Smooth muscle cell (in vitro differentiated cells): ENCODE results near the gene DNAJC25. TPM values are rescaled to one million over a fixed set of nuclear protein-coding genes. Genes with fewer than 3 reads are reported as not detected.
"Not testable (repeated sequence)": the region's sequence is repeated elsewhere in the genome, so short reads cannot be mapped to it uniquely, and the experiment has no call there.

Experiments
- DNase-seq: peaks from one replicate; lab custom pipeline; 2025; ENCODE audit not compliant: unreplicated experiment; lab: John Stamatoyannopoulos, UW
- H2AFZ ChIP-seq: fragments of 200-600 bp; sonication (generic); 2 replicates; pipeline ENCODE4 v1.6.0; 2016; ENCODE audit warnings: antibody characterized with exemption, low read depth, mild to moderate bottlenecking
- H3F3A ChIP-seq: fragments of 200-600 bp; sonication (generic); 2 replicates; pipeline ENCODE4 v1.6.0; 2017; ENCODE audit warnings: antibody characterized with exemption, low read depth
- H3K27ac ChIP-seq: fragments of 200-600 bp; sonication (generic); 2 replicates; pipeline ENCODE4 v1.5.1; 2016; ENCODE audit warnings: low read depth, mild to moderate bottlenecking
- H3K27me3 ChIP-seq: fragments of 200-600 bp; sonication (generic); 2 replicates; pipeline ENCODE4 v1.6.1; 2016; ENCODE audit warnings: low read depth, mild to moderate bottlenecking
- H3K36me3 ChIP-seq: fragments of 200-600 bp; sonication (generic); 2 replicates; pipeline ENCODE4 v1.5.1; 2016; ENCODE audit warnings: low read depth
- H3K4me1 ChIP-seq: fragments of 200-600 bp; sonication (generic); 2 replicates; pipeline ENCODE4 v1.5.1; 2016; ENCODE audit warnings: low read depth
- H3K4me2 ChIP-seq: fragments of 200-600 bp; sonication (generic); 2 replicates; pipeline ENCODE4 v1.6.0; 2016; ENCODE audit warnings: mild to moderate bottlenecking
- H3K4me3 ChIP-seq: fragments of 200-600 bp; sonication (generic); 2 replicates; pipeline ENCODE4 v1.5.1; 2016; ENCODE audit warnings: mild to moderate bottlenecking
- H3K79me2 ChIP-seq: fragments of 200-600 bp; sonication (generic); 2 replicates; pipeline ENCODE4 v1.6.0; 2016; ENCODE audit warnings: low read depth, mild to moderate bottlenecking
- H3K9ac ChIP-seq: fragments of 200-600 bp; sonication (generic); 2 replicates; pipeline ENCODE4 v1.6.0; 2016; ENCODE audit warnings: low read depth
- H3K9me3 ChIP-seq: fragments of 200-600 bp; sonication (generic); replicated peaks from 2 replicates; pipeline ENCODE4 v1.5.1; 2016; ENCODE audit warnings: low read depth
- H4K20me1 ChIP-seq: fragments of 200-600 bp; sonication (generic); 2 replicates; pipeline ENCODE4 v1.6.0; 2016; ENCODE audit warnings: low read depth
- WGBS: methylation state at CpG from one replicate; pipeline ENCODE4 v1.1.7; 2016; ENCODE audit warnings: low lambda C conversion rate; 5-methylcytosine and 5-hydroxymethylcytosine counted together
- polyA plus RNA-seq: library from polyadenylated mRNA; unstranded; fragments of >200 nt; fragmentation: Nextera tagmentation; extraction: Ambion mirVana; gene quantifications from 2 replicates; pipeline ENCODE4 v1.2.1, GENCODE V29; 2016
- total RNA-seq: library from RNA; depleted of rRNA; stranded (reverse); fragments of >200 nt; gene quantifications from 2 replicates; pipeline ENCODE4 v1.2.3, GENCODE V29; 2014
- TF ChIP-seq, protein P1 (sequence below): fragments of 200-600 bp; sonication (generic); IDR thresholded peaks from 2 replicates; pipeline ENCODE4 v1.5.1; 2017; ENCODE audit warnings: borderline replicate concordance, mild to moderate bottlenecking, antibody characterized with exemption; ENCODE audit not compliant: insufficient read depth, poor library complexity, severe bottlenecking

DNAJC25 gene
- total and polyA plus RNA-seq, 2 experiments from 2014 or later = 13.1 to 17.4 TPM

DNA sequence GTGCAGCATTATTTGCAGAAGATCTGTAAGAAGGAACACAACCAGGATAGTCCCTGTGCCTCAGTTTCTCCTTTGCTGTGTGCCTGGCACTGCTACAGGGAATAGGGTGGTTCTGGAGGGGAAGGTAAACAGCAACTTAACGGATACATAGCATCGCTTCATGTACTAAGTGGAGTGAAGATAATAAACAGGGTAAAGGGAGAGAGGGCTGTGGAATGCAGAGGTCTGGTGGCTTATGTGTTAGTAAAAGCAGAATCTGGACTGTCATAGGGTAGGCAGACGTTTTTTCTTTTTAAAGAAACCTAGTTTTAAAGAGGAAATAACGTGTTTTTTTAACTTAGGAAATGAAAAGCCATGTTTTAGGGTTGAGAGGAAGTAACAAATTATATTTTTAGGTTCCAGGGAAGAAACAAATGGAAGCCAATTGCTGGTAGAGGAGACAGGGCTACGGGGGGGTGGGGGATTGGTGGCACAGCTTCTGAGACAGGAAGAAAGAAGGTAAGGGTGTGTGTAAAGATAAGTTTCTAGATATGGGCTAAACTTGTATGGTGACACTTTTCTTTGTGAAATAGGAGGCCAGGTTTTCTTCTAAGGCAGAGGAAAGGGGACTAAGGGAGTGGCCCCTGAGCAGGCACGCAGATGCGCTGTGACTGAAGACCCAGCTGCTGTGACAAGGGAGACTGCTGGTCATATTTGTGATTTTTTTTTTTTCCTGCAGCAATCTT, 31.6 kb downstream of the DNAJC25 start:
- Histone ChIP-seq H3K27ac (peak overlapping the region; percentile 27), H3K4me1 (peaks cover 13% of the 10 kb centered on the region), H3K9me3 (no peaks in the 10 kb centered on the region), H3F3A (no peaks in the 10 kb centered on the region), H3K9ac (peak overlapping the region; percentile 43), H3K4me2 (peak overlapping the region; percentile 96), H3K4me3 (peak overlapping the region; percentile 81), H3K79me2 (peaks cover 28% of the 10 kb centered on the region), H4K20me1 (peaks cover 41% of the 10 kb centered on the region), H3K36me3 (no peaks in the 10 kb centered on the region), H2AFZ (peak overlapping the region; percentile 83), H3K27me3 (no peaks in the 10 kb centered on the region)
- DNase-seq = no peak
- TF ChIP-seq, protein P1, sequence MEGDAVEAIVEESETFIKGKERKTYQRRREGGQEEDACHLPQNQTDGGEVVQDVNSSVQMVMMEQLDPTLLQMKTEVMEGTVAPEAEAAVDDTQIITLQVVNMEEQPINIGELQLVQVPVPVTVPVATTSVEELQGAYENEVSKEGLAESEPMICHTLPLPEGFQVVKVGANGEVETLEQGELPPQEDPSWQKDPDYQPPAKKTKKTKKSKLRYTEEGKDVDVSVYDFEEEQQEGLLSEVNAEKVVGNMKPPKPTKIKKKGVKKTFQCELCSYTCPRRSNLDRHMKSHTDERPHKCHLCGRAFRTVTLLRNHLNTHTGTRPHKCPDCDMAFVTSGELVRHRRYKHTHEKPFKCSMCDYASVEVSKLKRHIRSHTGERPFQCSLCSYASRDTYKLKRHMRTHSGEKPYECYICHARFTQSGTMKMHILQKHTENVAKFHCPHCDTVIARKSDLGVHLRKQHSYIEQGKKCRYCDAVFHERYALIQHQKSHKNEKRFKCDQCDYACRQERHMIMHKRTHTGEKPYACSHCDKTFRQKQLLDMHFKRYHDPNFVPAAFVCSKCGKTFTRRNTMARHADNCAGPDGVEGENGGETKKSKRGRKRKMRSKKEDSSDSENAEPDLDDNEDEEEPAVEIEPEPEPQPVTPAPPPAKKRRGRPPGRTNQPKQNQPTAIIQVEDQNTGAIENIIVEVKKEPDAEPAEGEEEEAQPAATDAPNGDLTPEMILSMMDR = no peak
- WGBS = 34% methylated on average over 7 of the region's 7 CpGs

DNA sequence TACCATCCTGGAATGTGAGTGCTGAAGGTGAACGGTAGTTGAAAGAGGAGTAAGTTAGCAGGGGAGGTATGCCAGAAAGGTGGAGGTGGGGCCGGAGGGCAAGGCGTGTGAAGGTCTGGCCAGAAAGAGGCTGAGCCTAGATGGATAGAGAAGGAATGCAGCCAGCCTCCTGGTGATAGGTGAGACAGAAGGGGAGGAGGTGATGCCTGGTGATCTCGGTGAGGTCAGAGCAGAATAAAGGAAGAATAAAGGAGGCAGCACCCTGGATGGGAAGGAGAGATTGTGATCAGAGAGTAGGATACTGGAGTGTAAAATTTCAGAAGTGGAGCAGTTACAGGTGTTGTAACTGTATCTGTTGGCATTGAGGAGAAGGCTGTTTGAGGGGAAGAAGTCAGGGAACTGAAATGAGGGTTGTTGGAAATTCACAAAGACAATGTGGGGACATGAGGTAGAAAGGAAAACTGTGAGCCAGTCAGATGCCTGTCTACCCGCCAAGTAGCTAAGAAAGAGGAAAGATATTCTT, 32.2 kb downstream of the DNAJC25 start:
- H3K9ac ChIP-seq = no peak overlapping the region
- WGBS = 64% methylated on average over 5 of the region's 5 CpGs
- no peak overlapping the region for H2AFZ ChIP-seq
- H3K36me3 ChIP-seq = no peaks in the 10 kb centered on the region
- peak overlapping the region; percentile 27 for H3K27ac ChIP-seq
- no peaks in the 10 kb centered on the region for H3F3A ChIP-seq
- no peak for DNase-seq
- peaks cover 28% of the 10 kb centered on the region for H3K79me2 ChIP-seq
- H3K4me2 ChIP-seq = peak overlapping the region; percentile 96
- TF ChIP-seq, protein P1 = no peak
- H3K4me1 ChIP-seq = peaks cover 13% of the 10 kb centered on the region
- H3K4me3 ChIP-seq = no peak overlapping the region
- peaks cover 46% of the 10 kb centered on the region for H4K20me1 ChIP-seq
- no peaks in the 10 kb centered on the region for H3K27me3 ChIP-seq
- H3K9me3 ChIP-seq = no peaks in the 10 kb centered on the region

DNA sequence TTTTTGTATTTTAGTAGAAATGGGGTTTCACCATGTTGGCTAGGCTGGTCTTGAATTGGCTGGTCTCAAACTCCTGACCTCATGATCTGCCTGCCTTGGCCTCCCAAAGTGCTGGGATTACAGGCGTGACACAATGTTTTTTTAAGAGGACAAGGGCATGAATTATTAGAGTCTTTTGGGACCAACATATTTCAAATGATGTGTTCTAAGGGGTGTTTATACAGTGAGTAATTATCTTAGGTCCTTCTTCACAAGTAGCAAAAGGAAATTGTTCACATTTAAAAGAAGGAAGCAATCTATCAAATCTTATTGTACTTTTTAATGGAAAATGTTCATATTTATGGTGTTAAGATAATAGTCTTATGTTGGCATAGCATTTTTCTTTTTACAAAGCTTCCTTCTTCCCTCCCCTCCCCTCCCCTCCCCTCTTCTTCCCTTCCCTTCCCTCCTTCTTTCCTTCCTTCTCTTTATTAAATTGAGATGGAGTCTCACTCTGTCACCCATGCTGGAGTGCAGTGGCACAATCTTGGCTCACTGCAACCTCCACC, 37.0 kb downstream of the DNAJC25 start:
- TF ChIP-seq, protein P1 = no peak
- Histone ChIP-seq H3K27ac (no peak overlapping the region), H3K9me3 (no peaks in the 10 kb centered on the region), H3K4me2 (no peak overlapping the region), H2AFZ (no peak overlapping the region), H3K27me3 (no peaks in the 10 kb centered on the region), H3K4me1 (peaks cover 4% of the 10 kb centered on the region), H3F3A (no peaks in the 10 kb centered on the region), H3K4me3 (no peak overlapping the region), H3K9ac (no peak overlapping the region), H4K20me1 (peaks cover 45% of the 10 kb centered on the region), H3K79me2 (peaks cover 19% of the 10 kb centered on the region), H3K36me3 (no peaks in the 10 kb centered on the region)
- DNase-seq = no peak
- 92% methylated on average over 1 of the region's 1 CpG for WGBS

DNA sequence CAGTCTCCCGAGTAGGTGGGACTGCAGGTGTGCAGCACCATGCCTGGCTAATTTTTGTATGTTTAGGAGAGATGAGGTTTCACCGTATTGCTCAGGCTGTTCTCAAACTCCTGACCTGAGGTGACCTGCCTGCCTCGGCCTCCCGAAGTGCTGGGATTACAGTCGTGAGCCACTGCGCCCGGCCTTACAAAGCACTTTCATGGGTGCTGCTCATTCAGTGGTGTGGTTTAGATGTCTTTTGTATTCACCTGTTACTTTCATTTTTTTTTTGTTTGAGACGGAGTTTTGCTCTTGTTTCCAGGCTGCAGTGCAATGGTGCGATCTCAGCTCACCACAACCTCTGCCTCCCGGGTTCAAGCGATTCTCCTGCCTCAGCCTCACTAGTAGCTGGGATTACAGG, 37.5 kb downstream of the DNAJC25 start:
- not testable (repeated sequence) for H3K9me3 ChIP-seq, H3K27me3 ChIP-seq, DNase-seq, H3K4me3 ChIP-seq, H3F3A ChIP-seq, H3K4me2 ChIP-seq, H2AFZ ChIP-seq, H3K4me1 ChIP-seq, H3K9ac ChIP-seq, H3K27ac ChIP-seq, H3K36me3 ChIP-seq
- H3K79me2 ChIP-seq = peaks cover 14% of the 10 kb centered on the region
- peaks cover 40% of the 10 kb centered on the region for H4K20me1 ChIP-seq
- WGBS = 98% methylated on average over 11 of the region's 11 CpGs
